HG02610 (cell line): Measurements from ENCODE around the gene MRTFB.
A peak's percentile ranks its signal among the peaks of the same experiment; 100 is the strongest.

ENCODE experiments used
- ATAC-seq: cut with Tn5 transposase; IDR thresholded peaks from one replicate; pipeline ENCODE4 v1.9.1; 2021; ENCODE audit warnings: mild to moderate bottlenecking, moderate library complexity; ENCODE audit not compliant: unreplicated experiment

The MRTFB gene

GRCh38 chr16:14306485-14307058, 235.5 kb downstream of the MRTFB start:
- ATAC-seq = no peak

GRCh38 chr16:14307059-14307526, 236.0 kb downstream of the MRTFB start:
- no peak for ATAC-seq

GRCh38 chr16:14307527-14308367, 236.6 kb downstream of the MRTFB start:
- no peak for ATAC-seq

GRCh38 chr16:14308368-14308723, 237.2 kb downstream of the MRTFB start:
- no peak for ATAC-seq

GRCh38 chr16:14309001-14309886, 238.1 kb downstream of the MRTFB start:
- ATAC-seq = no peak

GRCh38 chr16:14309906-14310305, 238.8 kb downstream of the MRTFB start:
- ATAC-seq = no peak

- peak; percentile 71 for ATAC-seq
Measured at GRCh38 chr16:14310519-14310991, 239.4 kb downstream of the MRTFB start.

- no peak for ATAC-seq
Measured at GRCh38 chr16:14314116-14314515, 243.0 kb downstream of the MRTFB start.

- no peak for ATAC-seq
Measured at GRCh38 chr16:14315683-14316320, 244.7 kb downstream of the MRTFB start.
